OCI-LY3 (cell line): ENCODE data around the gene MYO1G.

Experiments used
- H2AFZ ChIP-seq: fragments of 200-600, 300-600 bp; shearing (Covaris generic); 2 replicates; pipeline ENCODE4 v1.6.0; 2014; ENCODE audit warnings: antibody characterized with exemption, low read depth, low read length
- H3K27ac ChIP-seq: fragments of 200-600, 300-600 bp; sonication (generic); 2 replicates; pipeline ENCODE4 v1.5.1; 2014; ENCODE audit warnings: mild to moderate bottlenecking, low read length, moderate library complexity, mixed read lengths
- H3K27me3 ChIP-seq: fragments of 200-600, 300-600 bp; sonication (generic); 2 replicates; pipeline ENCODE4 v1.6.1; 2014; ENCODE audit warnings: low read depth, low read length, mixed read lengths
- H3K36me3 ChIP-seq: fragments of 200-600, 300-600 bp; sonication (generic); replicated peaks from 2 replicates; pipeline ENCODE3; 2014; ENCODE audit warnings: low read depth, low read length, mixed read lengths
- H3K4me1 ChIP-seq: fragments of 300-600, 200-600 bp; sonication (generic); 2 replicates; pipeline ENCODE4 v1.6.1; 2014; ENCODE audit warnings: low read length, mixed read lengths
- H3K4me2 ChIP-seq: fragments of 200-600, 300-600 bp; sonication (generic); 2 replicates; pipeline ENCODE4 v1.6.1; 2014; ENCODE audit warnings: low read length, mixed read lengths
- H3K4me3 ChIP-seq: fragments of 300-600, 200-600 bp; sonication (generic); 2 replicates; pipeline ENCODE4 v1.5.1; 2014; ENCODE audit warnings: antibody characterized with exemption, mild to moderate bottlenecking, low read length, moderate library complexity
- H3K79me2 ChIP-seq: fragments of 300-600, 200-600 bp; shearing (Covaris generic); 2 replicates; pipeline ENCODE4 v1.6.1; 2014; ENCODE audit warnings: mild to moderate bottlenecking, low read length, mixed read lengths
- H3K9ac ChIP-seq: fragments of 300-600, 200-600 bp; shearing (Covaris generic); 2 replicates; pipeline ENCODE4 v1.6.0; 2014; ENCODE audit warnings: mild to moderate bottlenecking, low read length, moderate library complexity
- H3K9me3 ChIP-seq: fragments of 200-600, 300-600 bp; shearing (Covaris generic); 2 replicates; pipeline ENCODE4 v1.6.1; 2014; ENCODE audit warnings: low read length, mixed read lengths; ENCODE audit not compliant: insufficient read depth
- H4K20me1 ChIP-seq: fragments of 200-600, 300-600 bp; sonication (generic); 2 replicates; pipeline ENCODE4 v1.6.1; 2016; ENCODE audit warnings: low read length, mixed read lengths; ENCODE audit not compliant: insufficient read depth
- CTCF ChIP-seq: fragments of 200-600, 300-600 bp; sonication (generic); IDR thresholded peaks from 2 replicates; pipeline ENCODE4 v1.5.1; 2014; ENCODE audit warnings: antibody characterized with exemption, low read length, low read depth
- EZH2phosphoT487 ChIP-seq: fragments of 200-600 bp; shearing (Covaris generic); IDR thresholded peaks from 2 replicates; pipeline ENCODE4 v1.6.1; 2018; ENCODE audit warnings: antibody characterized with exemption, mixed run types, low read depth

Gene MYO1G

GRCh38 chr7:44985900-44986217 lies 7.0 kb upstream of the MYO1G start:
- Histone ChIP-seq H3K4me2 (peak overlapping the region; percentile 92), H3K9ac (peak overlapping the region; percentile 97), H3K79me2 (peaks cover 42% of the 10 kb centered on the region), H3K4me3 (peak overlapping the region; percentile 90), H3K36me3 (peaks cover 47% of the 10 kb centered on the region), H3K27ac (peak overlapping the region; percentile 64), H3K9me3 (no peaks in the 10 kb centered on the region), H4K20me1 (peaks cover 26% of the 10 kb centered on the region), H3K4me1 (peaks cover 44% of the 10 kb centered on the region), H3K27me3 (no peaks in the 10 kb centered on the region), H2AFZ (no peak overlapping the region)
- TF ChIP-seq CTCF (no peak), EZH2phosphoT487 (no peak)

GRCh38 chr7:44985033-44985695 lies 6.3 kb upstream of the MYO1G start:
- H3K9ac ChIP-seq, result peak overlapping the region; percentile 97

GRCh38 chr7:44984478-44984758 lies 5.6 kb upstream of the MYO1G start:
- Histone ChIP-seq H3K9me3 (no peaks in the 10 kb centered on the region), H3K79me2 (peaks cover 42% of the 10 kb centered on the region), H3K36me3 (peaks cover 54% of the 10 kb centered on the region), H3K27me3 (no peaks in the 10 kb centered on the region), H3K4me2 (peak overlapping the region; percentile 92), H3K4me3 (peak overlapping the region; percentile 90), H3K27ac (peak overlapping the region; percentile 64), H3K9ac (peak overlapping the region; percentile 97; the same call in 1 of the 2 replicates), H2AFZ (no peak overlapping the region), H4K20me1 (peaks cover 26% of the 10 kb centered on the region), H3K4me1 (peaks cover 59% of the 10 kb centered on the region)
- TF ChIP-seq EZH2phosphoT487, result no peak
- TF ChIP-seq CTCF, result no peak

More at GRCh38 chr7:44985033-44985695, 6.3 kb upstream of the MYO1G start:
- H3K9me3 ChIP-seq, result no peaks in the 10 kb centered on the region
- peaks cover 47% of the 10 kb centered on the region for H3K36me3 ChIP-seq
- H3K27me3 ChIP-seq, result no peaks in the 10 kb centered on the region
- H4K20me1 ChIP-seq, result peaks cover 26% of the 10 kb centered on the region
- TF ChIP-seq CTCF (no peak), EZH2phosphoT487 (no peak)
- peaks cover 42% of the 10 kb centered on the region for H3K79me2 ChIP-seq
- H3K4me1 ChIP-seq, result peaks cover 51% of the 10 kb centered on the region
- H2AFZ ChIP-seq, result no peak overlapping the region
- H3K4me2 ChIP-seq, result peak overlapping the region; percentile 92
- H3K4me3 ChIP-seq, result peak overlapping the region; percentile 90
- peak overlapping the region; percentile 64 for H3K27ac ChIP-seq

GRCh38 chr7:44983742-44984477 lies 5.1 kb upstream of the MYO1G start:
- Histone ChIP-seq H3K9me3 (no peaks in the 10 kb centered on the region), H2AFZ (no peak overlapping the region), H3K4me2 (peak overlapping the region; percentile 92), H3K36me3 (peaks cover 54% of the 10 kb centered on the region), H3K9ac (no peak overlapping the region), H3K4me1 (peaks cover 64% of the 10 kb centered on the region), H4K20me1 (peaks cover 26% of the 10 kb centered on the region), H3K4me3 (peak overlapping the region; percentile 90; the same call in 1 of the 2 replicates), H3K79me2 (peaks cover 42% of the 10 kb centered on the region), H3K27ac (peak overlapping the region; percentile 64; the same call in 1 of the 2 replicates), H3K27me3 (no peaks in the 10 kb centered on the region)
- no peak for TF ChIP-seq EZH2phosphoT487
